HCT116 (cell line): ENCODE results near the gene GPR31.

ENCODE experiments used
- CTCF ChIP-seq, 3 experiments: fragments of 200-600 bp in 1 of 3; sonication (generic) in 1 of 3; IDR thresholded peaks in 2 of 3; conservative IDR thresholded peaks in 1 of 3; 2 replicates each; pipeline ENCODE4 v1.5.1; 2012 to 2017; ENCODE audit warnings: low read depth in 2 of 3, low read length in 2 of 3, antibody characterized with exemption in 1 of 3, borderline replicate concordance in 1 of 3, control low read depth in 1 of 3, mild to moderate bottlenecking in 1 of 3, mixed read lengths in 1 of 3, mixed run types in 1 of 3, moderate library complexity in 1 of 3; ENCODE audit not compliant: insufficient read depth in 1 of 3
- ELF1 ChIP-seq: IDR thresholded peaks from 2 replicates; pipeline ENCODE4 v1.6.1; 2012; ENCODE audit warnings: low read depth, borderline replicate concordance
- EZH2phosphoT487 ChIP-seq: fragments of 200-600 bp; IDR thresholded peaks from 2 replicates; pipeline ENCODE4 v1.6.1; 2018; ENCODE audit warnings: antibody characterized with exemption, borderline replicate concordance
- POLR2A ChIP-seq: IDR thresholded peaks from 2 replicates; pipeline ENCODE4 v1.7.0; 2011; ENCODE audit warnings: borderline replicate concordance; ENCODE audit not compliant: insufficient read depth, insufficient read length; ENCODE audit errors: extremely low read depth
- POLR2AphosphoS5 ChIP-seq: IDR thresholded peaks from 2 replicates; pipeline ENCODE4 v1.6.1; 2011; ENCODE audit warnings: mild to moderate bottlenecking, low read depth, low read length, moderate library complexity
- ZFX ChIP-seq: fragments of 450-650 bp; IDR thresholded peaks from 2 replicates; pipeline ENCODE4 v1.6.1; 2017

GRCh38 chr6:167164261-167164660 lies 6.5 kb upstream of the GPR31 start:
- TF ChIP-seq CTCF (IDR thresholded peaks at IDR 0.05 in 2 of 3, conservative IDR thresholded peaks at IDR 0.05 in 1 of 3; ENCODE audit: borderline replicate concordance in 1 of 3, insufficient read depth in 1 of 3, low read depth in 2 of 3, low read length in 2 of 3): no peak
- no peak for TF ChIP-seq ELF1
- TF ChIP-seq POLR2A: no peak
- TF ChIP-seq EZH2phosphoT487: no peak
- TF ChIP-seq ZFX: no peak
- no peak for TF ChIP-seq POLR2AphosphoS5
